IMR-90 (cell line): ENCODE measurements around the gene FAM149B1. TPM values are rescaled to one million over a fixed set of nuclear protein-coding genes. Genes with fewer than 3 reads are reported as not detected.

ENCODE experiments used
- ATAC-seq: fragments of 200-7000 bp; cut with Tn5 transposase; 2 replicates; pipeline ENCODE4 v1.9.1; 2020; ENCODE audit warnings: low read depth, mild to moderate bottlenecking, moderate library complexity
- BruUV-seq: library from RNA; stranded (reverse); fragments of 400-500 nt; replicated peaks from 2 replicates; lab custom pipeline; 2021; lab: Mats Ljungman, UMichigan
- CTCF ChIA-PET: fragments of 300-600 bp; formaldehyde crosslinking; extraction: SDS; loops from one replicate; lab custom pipeline; 2021; ENCODE audit warnings: antibody characterized with exemption; lab: Yijun Ruan, JAX
- POLR2A ChIA-PET: fragments of 300-600 bp; sonication (Branson Sonifier 250); formaldehyde crosslinking; loops from one replicate; lab custom pipeline; 2022; ENCODE audit warnings: antibody characterized with exemption; ENCODE audit not compliant: unreplicated experiment; lab: Charles Lee
- DNase-seq: peaks from one replicate; pipeline ENCODE4 v3.0.0; 2013
- H2AFZ ChIP-seq: replicated peaks from 2 replicates; pipeline ENCODE3; 2013; ENCODE audit warnings: low read length, mild to moderate bottlenecking; ENCODE audit not compliant: poor library complexity
- H2AK5ac ChIP-seq: 2 replicates; pipeline ENCODE4 v1.6.1; 2013; ENCODE audit warnings: low read depth, low read length, inconsistent platforms
- H2AK9ac ChIP-seq: replicated peaks from 2 replicates; pipeline ENCODE3; 2013; ENCODE audit warnings: mild to moderate bottlenecking, low read depth, low read length, moderate library complexity; ENCODE audit not compliant: poor library complexity
- H2BK120ac ChIP-seq: 2 replicates; pipeline ENCODE4 v1.6.1; 2013; ENCODE audit warnings: low read depth, low read length, inconsistent platforms
- H2BK15ac ChIP-seq: 3 replicates; pipeline ENCODE4 v1.6.1; 2013; ENCODE audit warnings: low read depth, low read length, inconsistent platforms
- H2BK20ac ChIP-seq: 2 replicates; pipeline ENCODE4 v1.6.1; 2013; ENCODE audit warnings: low read depth, mild to moderate bottlenecking, inconsistent platforms, low read length, moderate library complexity
- H2BK5ac ChIP-seq: 2 replicates; pipeline ENCODE4 v1.6.1; 2013; ENCODE audit warnings: mild to moderate bottlenecking, low read depth, low read length, inconsistent platforms; ENCODE audit not compliant: poor library complexity, severe bottlenecking
- H3K14ac ChIP-seq: replicated peaks from 2 replicates; pipeline ENCODE4 v1.6.1; 2013; ENCODE audit warnings: low read depth, low read length, inconsistent platforms
- H3K18ac ChIP-seq: 2 replicates; pipeline ENCODE4 v1.6.1; 2013; ENCODE audit warnings: low read depth, low read length, control low read depth
- H3K23ac ChIP-seq: 2 replicates; pipeline ENCODE4 v1.6.1; 2013; ENCODE audit warnings: low read depth, low read length, inconsistent platforms
- H3K27ac ChIP-seq: 2 replicates; pipeline ENCODE4 v1.5.1; 2013; ENCODE audit warnings: mild to moderate bottlenecking, control low read depth, low read length; ENCODE audit not compliant: insufficient read depth
- H3K27me3 ChIP-seq: 2 replicates; pipeline ENCODE4 v1.6.1; 2013; ENCODE audit warnings: low read length; ENCODE audit not compliant: control insufficient read depth, insufficient read depth
- H3K36me3 ChIP-seq: 2 replicates; pipeline ENCODE4 v1.6.1; 2013; ENCODE audit warnings: low read length, mixed read lengths; ENCODE audit not compliant: control insufficient read depth, insufficient read depth
- H3K4ac ChIP-seq: 2 replicates; pipeline ENCODE4 v1.6.1; 2013; ENCODE audit warnings: low read depth, low read length, inconsistent platforms
- H3K4me1 ChIP-seq: 2 replicates; pipeline ENCODE4 v1.6.1; 2013; ENCODE audit warnings: low read length, mixed read lengths; ENCODE audit not compliant: control insufficient read depth, insufficient read depth
- H3K4me2 ChIP-seq: 2 replicates; pipeline ENCODE4 v1.6.1; 2013; ENCODE audit warnings: low read depth, mild to moderate bottlenecking, control low read depth, low read length, moderate library complexity
- H3K4me3 ChIP-seq: 2 replicates; pipeline ENCODE4 v1.5.1; 2013; ENCODE audit warnings: low read depth, mild to moderate bottlenecking, control low read depth, low read length, moderate library complexity; ENCODE audit not compliant: insufficient read depth
- H3K56ac ChIP-seq: 2 replicates; pipeline ENCODE4 v1.6.1; 2013; ENCODE audit warnings: low read length, inconsistent platforms; ENCODE audit not compliant: insufficient read depth; ENCODE audit errors: extremely low read depth
- H3K79me1 ChIP-seq, 2 experiments: 2 replicates each; pipeline ENCODE4 v1.6.1; 2013; ENCODE audit warnings: low read length in 2 of 2, inconsistent platforms in 1 of 2, low read depth in 1 of 2
- H3K9ac ChIP-seq: 2 replicates; pipeline ENCODE4 v1.6.1; 2013; ENCODE audit warnings: low read depth, low read length, control low read depth
- H3K9me1 ChIP-seq: 2 replicates; pipeline ENCODE4 v1.6.1; 2013; ENCODE audit warnings: low read length, inconsistent platforms; ENCODE audit not compliant: insufficient read depth
- H3K9me3 ChIP-seq: 2 replicates; pipeline ENCODE4 v1.6.1; 2013; ENCODE audit warnings: low read length; ENCODE audit not compliant: control insufficient read depth, insufficient read depth
- H4K20me1 ChIP-seq: 2 replicates; pipeline ENCODE4 v1.6.1; 2013; ENCODE audit warnings: low read length, inconsistent platforms; ENCODE audit not compliant: insufficient read depth
- H4K5ac ChIP-seq: 2 replicates; pipeline ENCODE4 v1.6.1; 2013; ENCODE audit warnings: mild to moderate bottlenecking, low read depth, low read length, control low read depth
- H4K8ac ChIP-seq, 2 experiments: 2 replicates each; pipeline ENCODE4 v1.6.1; 2013; ENCODE audit warnings: low read depth in 2 of 2, low read length in 2 of 2, control low read depth in 1 of 2, inconsistent platforms in 1 of 2
- H4K91ac ChIP-seq: 2 replicates; pipeline ENCODE4 v1.6.1; 2013; ENCODE audit warnings: low read depth, low read length, inconsistent platforms; ENCODE audit not compliant: insufficient read depth
- CEBPB ChIP-seq: IDR thresholded peaks from 2 replicates; pipeline ENCODE4 v1.6.1; 2012; ENCODE audit warnings: low read depth, low read length, improper control_type of control experiment
- RAD21 ChIP-seq: IDR thresholded peaks from 2 replicates; pipeline ENCODE4 v1.6.1; 2012; ENCODE audit warnings: low read length, improper control_type of control experiment
- WGBS, 2 experiments: methylation state at CpG; one replicate each; pipeline versions ENCODE4 v1.1.5 to v1.1.7; 2013; ENCODE audit warnings: missing lambda C conversion rate in 2 of 2; ENCODE audit not compliant: insufficient read length in 1 of 2; ENCODE audit errors: extremely low coverage in 2 of 2; 5-methylcytosine and 5-hydroxymethylcytosine counted together
- dilution Hi-C: fragments of 300-500 bp; cut with HindIII; formaldehyde crosslinking; loops from one replicate; pipeline ENCODE4 v1.14.3; 2018; ENCODE audit warnings: low sequenced_read_pairs; ENCODE audit not compliant: unreplicated experiment
- in situ Hi-C: fragments of 300-500 bp; cut with MboI; formaldehyde crosslinking; loops from 3 replicates; pipeline ENCODE4 v1.14.3; 2019; ENCODE audit warnings: low sequenced_read_pairs, inconsistent platforms, mixed read lengths
- intact Hi-C: fragments of 100-400 bp; cut with micrococcal nuclease; formaldehyde crosslinking; loops from 2 replicates; pipeline ENCODE4 v1.10.0; 2022
- polyA plus RNA-seq, 3 experiments: library from polyadenylated mRNA; depleted of rRNA; stranded (reverse); fragments of >200 nt; gene quantifications; 2 replicates each; pipeline ENCODE4 v1.2.3, GENCODE V29; 2012; ENCODE audit warnings: low replicate concordance in 1 of 3
- total RNA-seq: library from RNA; depleted of rRNA; stranded (reverse); fragments of >200 nt; gene quantifications from 2 replicates; pipeline ENCODE4 v1.2.3, GENCODE V29; 2012

Gene FAM149B1
- total and polyA plus RNA-seq, 2 of the 4 experiments (the other 2 are of a cell fraction) = 21.7 to 28.3 TPM

DNA sequence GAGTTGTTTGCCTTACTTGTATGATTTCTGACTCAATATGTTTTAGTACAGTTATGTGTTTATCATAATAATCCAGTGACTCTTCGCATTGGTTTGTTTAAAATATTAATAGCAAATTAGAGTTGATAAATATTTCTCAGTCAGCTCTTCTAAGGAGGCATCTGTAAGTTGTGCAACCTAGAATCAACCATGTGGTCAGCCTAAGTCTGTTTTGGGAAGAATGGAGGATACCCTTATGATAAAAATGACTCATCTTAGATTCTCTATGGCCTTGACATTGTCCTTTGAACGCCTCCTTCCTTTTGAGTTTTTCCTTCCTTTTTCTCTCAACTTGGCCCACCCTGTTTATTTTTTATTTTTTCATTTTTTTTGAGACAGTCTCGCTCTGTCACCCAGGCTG is 60.3 kb downstream of the FAM149B1 start:
- H3K9me1 ChIP-seq = no peaks in the 10 kb centered on the region
- H2BK5ac ChIP-seq = no peak overlapping the region
- DNase-seq (peak; percentile 58), ATAC-seq (peak; percentile 79)
- ChIA-PET CTCF (no interaction called here), POLR2A (no interaction called here)
- H3K18ac ChIP-seq = no peak overlapping the region
- H3K23ac ChIP-seq = no peak overlapping the region
- H3K27me3 ChIP-seq = no peaks in the 10 kb centered on the region
- H3K27ac ChIP-seq = no peak overlapping the region
- BruUV-seq = no TSS peak
- no peaks in the 10 kb centered on the region for H4K20me1 ChIP-seq
- H3K4me3 ChIP-seq = no peak overlapping the region
- no peak overlapping the region for H2AK9ac ChIP-seq
- H3K79me1 ChIP-seq = no peaks in the 10 kb centered on the region; a peak in 1 of 4 replicates
- no peaks in the 10 kb centered on the region for H3K9me3 ChIP-seq
- in situ Hi-C loops (no loop called here), dilution Hi-C loops (no loop called here), intact Hi-C loops (no loop called here)
- H3K9ac ChIP-seq = no peak overlapping the region
- H3K14ac ChIP-seq = no peak overlapping the region
- H3K36me3 ChIP-seq = peaks cover 4% of the 10 kb centered on the region
- H2BK20ac ChIP-seq = no peak overlapping the region
- no peak overlapping the region for H3K56ac ChIP-seq
- no CpG with 5 or more reads among the region's 3 CpGs for WGBS, 2 experiments
- H2AFZ ChIP-seq = no peak overlapping the region
- H3K4ac ChIP-seq = no peak overlapping the region
- H4K5ac ChIP-seq = no peak overlapping the region
- no peak overlapping the region for H2BK120ac ChIP-seq
- no peak for TF ChIP-seq RAD21
- TF ChIP-seq CEBPB = peak; percentile 79
- no peak overlapping the region for H4K8ac ChIP-seq
- H3K4me1 ChIP-seq = peaks cover 2% of the 10 kb centered on the region; the same call in 1 of the 2 replicates
- no peak overlapping the region for H4K91ac ChIP-seq
- H2AK5ac ChIP-seq = no peak overlapping the region
- no peak overlapping the region for H2BK15ac ChIP-seq
- H3K4me2 ChIP-seq = no peak overlapping the region
